Immature natural killer cell (primary cell): ENCODE results near the gene SUCLA2. TPM values are rescaled to one million over a fixed set of nuclear protein-coding genes. Genes with fewer than 3 reads are reported as not detected.
A peak's percentile ranks its signal among the peaks of the same experiment; 100 is the strongest.

ENCODE experiments used
- DNase-seq, 3 donors: peaks; one replicate each; pipeline ENCODE4 v3.0.0; 2022; ENCODE audit warnings: mixed read lengths in 1 of 3
- H3K27ac Mint-ChIP-seq, 6 donors: one replicate each; pipeline ENCODE4 v1.8.0; 2020; ENCODE audit warnings: mixed read lengths in 6 of 6, mild to moderate bottlenecking in 5 of 6, inconsistent platforms in 4 of 6, moderate library complexity in 3 of 6
- H3K27me3 Mint-ChIP-seq, 3 donors: one replicate each; pipeline ENCODE4 v1.8.0; 2020 to 2021; ENCODE audit warnings: low read depth in 3 of 3, mild to moderate bottlenecking in 3 of 3, mixed read lengths in 3 of 3, moderate library complexity in 3 of 3, inconsistent platforms in 1 of 3
- H3K36me3 Mint-ChIP-seq, 3 donors: one replicate each; pipeline ENCODE4 v1.8.0; 2020; ENCODE audit warnings: mixed read lengths in 3 of 3, inconsistent platforms in 2 of 3, mild to moderate bottlenecking in 2 of 3
- H3K4me1 Mint-ChIP-seq, 2 donors: one replicate each; pipeline ENCODE4 v1.8.0; 2020; ENCODE audit warnings: inconsistent platforms in 2 of 2, mild to moderate bottlenecking in 2 of 2, mixed read lengths in 2 of 2, moderate library complexity in 1 of 2
- H3K4me3 Mint-ChIP-seq, 5 donors: one replicate each; pipeline ENCODE4 v1.8.0; 2020; ENCODE audit warnings: mild to moderate bottlenecking in 5 of 5, mixed read lengths in 5 of 5, inconsistent platforms in 3 of 5, moderate library complexity in 3 of 5
- H3K9me3 Mint-ChIP-seq, 6 donors: one replicate each; pipeline ENCODE4 v1.8.0; 2020; ENCODE audit warnings: mild to moderate bottlenecking in 6 of 6, mixed read lengths in 6 of 6, inconsistent platforms in 4 of 6, moderate library complexity in 3 of 6
- polyA plus RNA-seq, 3 donors: library from polyadenylated mRNA; unstranded; fragments of 300-500 nt; fragmentation: Illumina TruSeq; gene quantifications; one replicate each; pipeline ENCODE4 v1.2.3, GENCODE V29; 2021

SUCLA2 gene
- 10 to 100 TPM; 22.1 to 35.9 (median 22.7) TPM for polyA plus RNA-seq

- peaks cover 0 to 2% (median 0%) of the 10 kb centered on the region in 3 donors for H3K27me3 Mint-ChIP-seq
- peak within 1 kb of the TSS; percentile 74 to 94 (median 85) for H3K27ac Mint-ChIP-seq
- H3K36me3 Mint-ChIP-seq, result peaks cover 0 to 2% (median 0%) of the 10 kb centered on the region in 3 donors
- peaks cover 30 to 45% of the 10 kb centered on the region in 2 donors for H3K4me1 Mint-ChIP-seq
- H3K4me3 Mint-ChIP-seq, result peak within 1 kb of the TSS; percentile 93 to 97 (median 95)
- DNase-seq, result peak; percentile 88 to 91 (median 91)
- no peaks in the 10 kb centered on the region for H3K9me3 Mint-ChIP-seq
Observed at GRCh38 chr13:48001114-48001881, at the start of gene SUCLA2. Gene SUCLA2 (minus strand): TSS chr13:48001273. CDS start chr13:48001269, 4 bp downstream.

GRCh38 chr13:48050550-48050949, 49.5 kb upstream of the SUCLA2 start:
- H3K4me3 Mint-ChIP-seq, result no peak overlapping the region
- H3K27me3 Mint-ChIP-seq, result no peaks in the 10 kb centered on the region
- no peak for DNase-seq
- H3K36me3 Mint-ChIP-seq, result peaks cover 16 to 23% (median 18%) of the 10 kb centered on the region in 3 donors
- H3K9me3 Mint-ChIP-seq, result no peaks in the 10 kb centered on the region
- H3K4me1 Mint-ChIP-seq, result peaks cover 0 to 2% of the 10 kb centered on the region in 2 donors
- H3K27ac Mint-ChIP-seq, result no peak overlapping the region

GRCh38 chr13:48043789-48044503, 42.9 kb upstream of the SUCLA2 start:
- H3K27ac Mint-ChIP-seq, result no peak overlapping the region
- H3K36me3 Mint-ChIP-seq, result peaks cover 3 to 16% (median 3%) of the 10 kb centered on the region in 3 donors
- H3K9me3 Mint-ChIP-seq, result no peaks in the 10 kb centered on the region
- H3K4me1 Mint-ChIP-seq, result peaks cover 3 to 12% of the 10 kb centered on the region in 2 donors
- peaks cover 0 to 2% (median 0%) of the 10 kb centered on the region in 3 donors for H3K27me3 Mint-ChIP-seq
- no peak overlapping the region for H3K4me3 Mint-ChIP-seq
- no peak for DNase-seq

GRCh38 chr13:48042894-48043293, 41.8 kb upstream of the SUCLA2 start:
- H3K36me3 Mint-ChIP-seq, result peaks cover 0 to 16% (median 3%) of the 10 kb centered on the region in 3 donors
- no peaks in the 10 kb centered on the region for H3K9me3 Mint-ChIP-seq
- H3K27me3 Mint-ChIP-seq, result peaks cover 0 to 6% (median 3%) of the 10 kb centered on the region in 3 donors
- H3K4me1 Mint-ChIP-seq, result peaks cover 12 to 22% of the 10 kb centered on the region in 2 donors
- no peak overlapping the region for H3K27ac Mint-ChIP-seq
- H3K4me3 Mint-ChIP-seq, result no peak overlapping the region
- no peak for DNase-seq

- H3K9me3 Mint-ChIP-seq, result no peaks in the 10 kb centered on the region
- H3K27me3 Mint-ChIP-seq, result peaks cover 0 to 14% (median 5%) of the 10 kb centered on the region in 3 donors
- no peak overlapping the region for H3K27ac Mint-ChIP-seq
- H3K4me3 Mint-ChIP-seq, result no peak overlapping the region
- no peak for DNase-seq
- peaks cover 23 to 39% of the 10 kb centered on the region in 2 donors for H3K4me1 Mint-ChIP-seq
- peaks cover 0 to 12% (median under 1%) of the 10 kb centered on the region in 3 donors for H3K36me3 Mint-ChIP-seq
Observed at GRCh38 chr13:48040896-48041295, 39.8 kb upstream of the SUCLA2 start.

- no peaks in the 10 kb centered on the region for H3K9me3 Mint-ChIP-seq
- H3K27me3 Mint-ChIP-seq, result peaks cover 0 to 14% (median 5%) of the 10 kb centered on the region in 3 donors
- peaks cover 23 to 39% of the 10 kb centered on the region in 2 donors for H3K4me1 Mint-ChIP-seq
- no peak for DNase-seq
- H3K27ac Mint-ChIP-seq, result peak overlapping the region in 1 of 6 donors; percentile 30
- H3K36me3 Mint-ChIP-seq, result peaks cover 0 to 11% (median 0%) of the 10 kb centered on the region in 3 donors
- H3K4me3 Mint-ChIP-seq, result peak overlapping the region in 3 of 5 donors; percentile 16 to 36 (median 29)
Observed at GRCh38 chr13:48040049-48040448, 39.0 kb upstream of the SUCLA2 start.

GRCh38 chr13:48038761-48039160, 37.7 kb upstream of the SUCLA2 start:
- peak overlapping the region; percentile 88 to 96 (median 91) for H3K4me3 Mint-ChIP-seq
- peak overlapping the region; percentile 93 to 99 (median 97) for H3K27ac Mint-ChIP-seq
- H3K27me3 Mint-ChIP-seq, result peaks cover 0 to 14% (median 5%) of the 10 kb centered on the region in 3 donors
- peaks cover 23 to 35% of the 10 kb centered on the region in 2 donors for H3K4me1 Mint-ChIP-seq
- no peaks in the 10 kb centered on the region for H3K9me3 Mint-ChIP-seq
- H3K36me3 Mint-ChIP-seq, result peaks cover 0 to 11% (median 5%) of the 10 kb centered on the region in 3 donors
- DNase-seq, result no peak

- peak within 1 kb of the TSS; percentile 93 to 99 (median 97) for H3K27ac Mint-ChIP-seq
- peaks cover 0 to 15% (median 9%) of the 10 kb centered on the region in 3 donors for H3K36me3 Mint-ChIP-seq
- H3K4me3 Mint-ChIP-seq, result peak within 1 kb of the TSS; percentile 88 to 96 (median 91)
- H3K4me1 Mint-ChIP-seq, result peaks cover 23 to 32% of the 10 kb centered on the region in 2 donors
- peaks cover 0 to 14% (median 5%) of the 10 kb centered on the region in 3 donors for H3K27me3 Mint-ChIP-seq
- DNase-seq, result peak; percentile 92 to 95 (median 94)
- no peaks in the 10 kb centered on the region for H3K9me3 Mint-ChIP-seq
Observed at GRCh38 chr13:48037346-48038173, 36.5 kb upstream of the SUCLA2 start, which contains the start of gene NUDT15. Gene NUDT15 (plus strand): TSS chr13:48037726. CDS start chr13:48037747, 21 bp downstream.

- no peak for DNase-seq
- no peak overlapping the region for H3K27ac Mint-ChIP-seq
- H3K9me3 Mint-ChIP-seq, result peaks cover 0 to 6% (median 0%) of the 10 kb centered on the region in 6 donors
- no peaks in the 10 kb centered on the region for H3K4me1 Mint-ChIP-seq
- no peak overlapping the region for H3K4me3 Mint-ChIP-seq
- peaks cover 0 to 3% (median 2%) of the 10 kb centered on the region in 3 donors for H3K27me3 Mint-ChIP-seq
- H3K36me3 Mint-ChIP-seq, result peaks cover 12 to 39% (median 30%) of the 10 kb centered on the region in 3 donors
Observed at GRCh38 chr13:48029859-48030258, 28.8 kb upstream of the SUCLA2 start.

- Mint-ChIP-seq H3K36me3 (peaks cover 12 to 36% (median 30%) of the 10 kb centered on the region in 3 donors), H3K4me3 (no peak overlapping the region), H3K27me3 (peaks cover 0 to 3% (median 3%) of the 10 kb centered on the region in 3 donors), H3K27ac (no peak overlapping the region), H3K4me1 (no peaks in the 10 kb centered on the region), H3K9me3 (peaks cover 0 to 6% (median 0%) of the 10 kb centered on the region in 6 donors)
- no peak for DNase-seq
Observed at GRCh38 chr13:48028066-48028465, 27.0 kb upstream of the SUCLA2 start.

GRCh38 chr13:48019796-48020195, 18.7 kb upstream of the SUCLA2 start:
- Mint-ChIP-seq H3K27me3 (peaks cover 0 to under 1% (median 0%) of the 10 kb centered on the region in 3 donors), H3K4me3 (no peak overlapping the region), H3K36me3 (peaks cover 0 to 9% (median 3%) of the 10 kb centered on the region in 3 donors), H3K27ac (no peak overlapping the region), H3K4me1 (no peaks in the 10 kb centered on the region), H3K9me3 (no peaks in the 10 kb centered on the region)
- DNase-seq, result no peak

GRCh38 chr13:48018637-48019036, 17.6 kb upstream of the SUCLA2 start:
- Mint-ChIP-seq H3K4me3 (no peak overlapping the region), H3K36me3 (peaks cover 0 to 9% (median 7%) of the 10 kb centered on the region in 3 donors), H3K4me1 (no peaks in the 10 kb centered on the region), H3K27ac (no peak overlapping the region), H3K27me3 (no peaks in the 10 kb centered on the region), H3K9me3 (no peaks in the 10 kb centered on the region)
- no peak for DNase-seq

- H3K36me3 Mint-ChIP-seq, result peaks cover 4 to 11% (median 10%) of the 10 kb centered on the region in 3 donors
- DNase-seq, result no peak
- H3K4me3 Mint-ChIP-seq, result no peak overlapping the region
- no peaks in the 10 kb centered on the region for H3K4me1 Mint-ChIP-seq
- H3K27ac Mint-ChIP-seq, result no peak overlapping the region
- no peaks in the 10 kb centered on the region for H3K27me3 Mint-ChIP-seq
- H3K9me3 Mint-ChIP-seq, result no peaks in the 10 kb centered on the region
Observed at GRCh38 chr13:48014359-48014758, 13.3 kb upstream of the SUCLA2 start.
